ENCODE results near the gene GGCX. TPM values are rescaled to one million over a fixed set of nuclear protein-coding genes. Genes with fewer than 3 reads are reported as not detected.
A peak's percentile ranks its signal among the peaks of the same experiment; 100 is the strongest.

GGCX gene
- total RNA-seq (2016; rRNA removed; fragmentation: Illumina TruSeq; extraction: Trizol) (51.3 and 103 TPM in 2 replicates), polyA plus RNA-seq (2011; rRNA removed) (72.5 and 74.9 TPM in 2 replicates), polyA minus RNA-seq (2011; rRNA and poly(A)+ RNA removed; ENCODE audit: low replicate concordance) (104 and 294 TPM in 2 replicates), Bru-seq, nascent RNA (percentile 93 among the genes with signal in this experiment), BruChase-seq, experiment 1, labeled RNA remaining after a 6-hour chase (percentile 90 among the genes with signal in this experiment), BruChase-seq, experiment 2, labeled RNA remaining after a 2-hour chase (percentile 90 among the genes with signal in this experiment)
- total RNA-seq (2016; cell fraction: cytosol; rRNA removed; fragmentation: Illumina TruSeq; extraction: Trizol; ENCODE audit: low read depth) = 17.1 and 22.7 TPM in 2 replicates
- total RNA-seq (2016; cell fraction: insoluble cytoplasmic fraction; rRNA removed; fragmentation: Illumina TruSeq; extraction: Trizol) = 48.3 and 106 TPM in 2 replicates
- total RNA-seq (2016; cell fraction: membrane; rRNA removed; fragmentation: Illumina TruSeq; extraction: Trizol) = 29.4 and 31.6 TPM in 2 replicates
- 105 and 118 TPM in 2 replicates for total RNA-seq (2016; cell fraction: nucleus; rRNA removed; fragmentation: Illumina TruSeq; extraction: Trizol)
- polyA plus RNA-seq (2011; cell fraction: cytosol; rRNA removed) = 69.2 and 77.6 TPM in 2 replicates
- polyA plus RNA-seq (2011; cell fraction: nucleus; rRNA removed) = 125 and 131 TPM in 2 replicates
- polyA plus RNA-seq (2012) = 61.2 and 76.7 TPM in 2 replicates
- polyA plus RNA-seq (2016; cell fraction: cytosol; fragmentation: Illumina TruSeq; extraction: Trizol; ENCODE audit: low read depth) = 13.3 and 16.7 TPM in 2 replicates
- polyA plus RNA-seq (2016; cell fraction: insoluble cytoplasmic fraction; fragmentation: Illumina TruSeq; extraction: Trizol; ENCODE audit: low read depth) = 30.8 and 40.7 TPM in 2 replicates
- polyA plus RNA-seq (2016; cell fraction: membrane; fragmentation: Illumina TruSeq; extraction: Trizol; ENCODE audit: low read depth) = 17.3 and 20.9 TPM in 2 replicates
- polyA plus RNA-seq (2016; cell fraction: nucleus; fragmentation: Illumina TruSeq; extraction: Trizol; ENCODE audit: insufficient read depth, low read depth) = 107 and 111 TPM in 2 replicates
- 49.5 and 52.3 TPM in 2 replicates for polyA minus RNA-seq (2011; cell fraction: cytosol; rRNA and poly(A)+ RNA removed)
- polyA minus RNA-seq (2011; cell fraction: nucleus; rRNA and poly(A)+ RNA removed) = 129 and 159 TPM in 2 replicates
- long read RNA-seq, experiment 1, full-length matches to known transcripts = 55 of 67 reads
- long read RNA-seq, experiment 1, partial matches to known transcripts = 5 of 67 reads
- long read RNA-seq, experiment 1, other reads (novel, unspliced or antisense) = 7 of 67 reads
- long read RNA-seq, experiment 2, full-length matches to known transcripts = 77 of 193 reads
- long read RNA-seq, experiment 2, partial matches to known transcripts = 37 of 193 reads
- long read RNA-seq, experiment 2, other reads (novel, unspliced or antisense) = 79 of 193 reads

GRCh38 chr2:85561280-85562212 is at the start of gene GGCX:
Gene GGCX, minus strand, starts transcription at chr2:85561493. Its CDS starts 65 bp downstream, at chr2:85561428.
- WGBS (ENCODE audit: low lambda C conversion rate) = 5% methylated on average over 58 of the region's 64 CpGs
- TSS peak; percentile 98 for BruUV-seq (replicated peaks)
- Histone ChIP-seq H3K9ac (ENCODE audit: insufficient read depth, low read depth, low read length) (peak within 1 kb of the TSS; percentile 92), H3K79me2 (ENCODE audit: insufficient read depth, low read length) (peaks cover 40% of the 10 kb centered on the region), H2AFZ (ENCODE audit: low read length) (peak within 1 kb of the TSS; percentile 56), H3K4me3 (replicated peaks in 1 of 3; ENCODE audit: insufficient read depth in 1 of 3, low read depth in 2 of 3, low read length in 3 of 3) (peak within 1 kb of the TSS; percentile 84 to 98 (median 91)), H3K36me3 (replicated peaks in 1 of 2; ENCODE audit: control insufficient read depth in 1 of 2, insufficient read depth in 2 of 2, low read length in 2 of 2) (peaks cover 3 to 23% of the 10 kb centered on the region in 2 experiments; a peak in 4 of 5 replicates), H3K4me2 (ENCODE audit: low read depth, low read length) (peak within 1 kb of the TSS; percentile 96), H4K20me1 (ENCODE audit: insufficient read depth, low read length) (peaks cover 6% of the 10 kb centered on the region; the same call in 1 of the 2 replicates), H3K27ac (ENCODE audit: extremely low read length, insufficient read depth, low read length) (peak within 1 kb of the TSS; percentile 91), H3K27me3 (ENCODE audit: control insufficient read depth in 1 of 2, insufficient read depth in 2 of 2, low read length in 2 of 2) (peaks cover 0 to 4% of the 10 kb centered on the region in 2 experiments; a peak in 1 of 5 replicates), H3K9me3 (ENCODE audit: low read length) (no peaks in the 10 kb centered on the region), H3K4me1 (ENCODE audit: insufficient read depth, low read length) (peaks cover 59% of the 10 kb centered on the region)
- in situ Hi-C loops (cut with HindIII; ENCODE audit: extremely low pct_ligation_motif_present, low pct_unique_long_range_greater_than_20kb) (no loop called here), intact Hi-C loops (cut with micrococcal nuclease; ENCODE audit: unreplicated experiment) (loop anchor here (1.0 to 2.0 kb wide), 2 partner anchors 15 to 41 kb away; partner anchors contain the start of genes TMEM150A and VAMP8)
- peak; percentile 89 for ATAC-seq
- FAIRE-seq = peak; percentile 71
- ChIA-PET POLR2A (interaction anchor here (0.8 to 20.8 kb wide), 24 partner anchors 7 to 236 kb away, joined by 3 to 645 read pairs (median 6); partner anchors contain the start of genes C2orf68, ELMOD3, MAT2A and RETSAT), CTCF (ENCODE audit: low intra/inter-chr PET ratio, low total read pairs) (no interaction called here)
- DNase-seq (ENCODE audit: low spot score) = peak; percentile 95
- 0 out of 2 replicates have a peak, but pooled peaks have one; percentile 12 for TF ChIP-seq ZNF441 (CRISPR knock-in tag; IDR thresholded peaks at IDR 0.05; ENCODE audit: borderline replicate concordance)
- TF ChIP-seq MEIS1 (CRISPR knock-in tag; IDR thresholded peaks at IDR 0.05; ENCODE audit: borderline replicate concordance) = peak; percentile 68
- 0 out of 2 replicates have a peak, but pooled peaks have one; percentile 50 for TF ChIP-seq ELF4 (CRISPR knock-in tag; IDR thresholded peaks at IDR 0.05; ENCODE audit: borderline replicate concordance)
- no peak; the same call in 1 of the 2 replicates for TF ChIP-seq SP140L (CRISPR knock-in tag; IDR thresholded peaks at IDR 0.05; ENCODE audit: borderline replicate concordance)
- TF ChIP-seq ZFP82 (CRISPR knock-in tag; IDR thresholded peaks at IDR 0.05; ENCODE audit: borderline replicate concordance) = peak; percentile 57; the same call in 1 of the 2 replicates
- TF ChIP-seq LRRFIP1 (CRISPR knock-in tag; conservative IDR thresholded peaks at IDR 0.05) = peak; percentile 62; the same call in 1 of the 2 replicates
- TF ChIP-seq SP1 (IDR thresholded peaks at IDR 0.05) = no peak
- TF ChIP-seq SP1 (CRISPR knock-in tag; IDR thresholded peaks at IDR 0.05) = peak; percentile 81
- no peak for TF ChIP-seq HDAC6 (IDR thresholded peaks at IDR 0.05; ENCODE audit: low read depth, low read length)
- TF ChIP-seq ZNF337 (CRISPR knock-in tag; IDR thresholded peaks at IDR 0.05; ENCODE audit: borderline replicate concordance, low read depth) = peak; percentile 84; the same call in 1 of the 2 replicates
- peak; percentile 69; the same call in 1 of the 2 replicates for TF ChIP-seq MED1 (CRISPR knock-in tag; IDR thresholded peaks at IDR 0.05)
- TF ChIP-seq HNF4A (CRISPR knock-in tag; IDR thresholded peaks at IDR 0.05) = peak; percentile 75
- no peak for TF ChIP-seq NPAS2 (CRISPR knock-in tag; IDR thresholded peaks at IDR 0.05; ENCODE audit: borderline replicate concordance)
- peak; percentile 92 for TF ChIP-seq KMT2B (CRISPR knock-in tag; IDR thresholded peaks at IDR 0.05)

Measured in HepG2 (cell line).